Measurements from ENCODE around the gene SSBP3. TPM values are rescaled to one million over a fixed set of nuclear protein-coding genes. Genes with fewer than 3 reads are reported as not detected.

SSBP3 gene
- total RNA-seq, 1 experiment from 2014 or later = 15.0 TPM

- no TSS peak for BruUV-seq (replicated peaks)
- ATAC-seq = peak; percentile 11; the same call in 1 of the 2 replicates
- intact Hi-C loops (cut with micrococcal nuclease) = no loop called here
Observed at GRCh38 chr1:54375712-54376429, 30.3 kb downstream of the SSBP3 start.

GRCh38 chr1:54375298-54375697 is 30.9 kb downstream of the SSBP3 start:
- no peak overlapping the region for H2AFZ ChIP-seq (ENCODE audit: low read length)
- no peaks in the 10 kb centered on the region for H3K36me3 ChIP-seq (ENCODE audit: low read depth, low read length)
- CTCF ChIA-PET = no interaction called here
- H4K20me1 ChIP-seq (ENCODE audit: low read length) = no peaks in the 10 kb centered on the region
- intact Hi-C loops (cut with micrococcal nuclease) = no loop called here
- TF ChIP-seq EZH2 (IDR thresholded peaks at IDR 0.05; ENCODE audit: low read length, unreplicated experiment) = no peak
- no peak for TF ChIP-seq CTCF (conservative IDR thresholded peaks at IDR 0.05; ENCODE audit: low read depth, low read length)
- TF ChIP-seq EZH2phosphoT487 (IDR thresholded peaks at IDR 0.05; ENCODE audit: borderline replicate concordance, low read length) = no peak
- H3K9me3 ChIP-seq (ENCODE audit: low read length) = no peaks in the 10 kb centered on the region
- no peaks in the 10 kb centered on the region for H3K27me3 ChIP-seq (ENCODE audit: low read length)
- BruUV-seq (replicated peaks) = no TSS peak
- no peaks in the 10 kb centered on the region for H3F3A ChIP-seq (ENCODE audit: low read length, unreplicated experiment)
- no peaks in the 10 kb centered on the region for H3K9me2 ChIP-seq (replicated peaks; ENCODE audit: low read length)
- POLR2A ChIA-PET (ENCODE audit: unreplicated experiment) = no interaction called here
- H3K27ac ChIP-seq (ENCODE audit: low read length) = no peak overlapping the region
- DNase-seq = no peak
- no peak overlapping the region for H3K9ac ChIP-seq (ENCODE audit: low read length)
- H3K79me2 ChIP-seq (ENCODE audit: low read length) = no peaks in the 10 kb centered on the region
- no peak overlapping the region for H3K4me3 ChIP-seq (ENCODE audit: low read length)
- H3K4me2 ChIP-seq (ENCODE audit: low read length) = no peak overlapping the region
- H3K4me1 ChIP-seq (ENCODE audit: insufficient read depth, low read length) = peaks cover 10% of the 10 kb centered on the region
- ATAC-seq = no peak

More at GRCh38 chr1:54375712-54376429, 30.3 kb downstream of the SSBP3 start:
- Histone ChIP-seq H3K4me2 (ENCODE audit: low read length) (no peak overlapping the region), H3K79me2 (ENCODE audit: low read length) (no peaks in the 10 kb centered on the region), H3K9me3 (ENCODE audit: low read length) (no peaks in the 10 kb centered on the region), H2AFZ (ENCODE audit: low read length) (no peak overlapping the region), H3K4me3 (ENCODE audit: low read length) (no peak overlapping the region), H3F3A (ENCODE audit: low read length, unreplicated experiment) (no peaks in the 10 kb centered on the region), H3K36me3 (ENCODE audit: low read depth, low read length) (no peaks in the 10 kb centered on the region), H3K27me3 (ENCODE audit: low read length) (no peaks in the 10 kb centered on the region), H3K9ac (ENCODE audit: low read length) (no peak overlapping the region), H4K20me1 (ENCODE audit: low read length) (no peaks in the 10 kb centered on the region), H3K27ac (ENCODE audit: low read length) (no peak overlapping the region), H3K4me1 (ENCODE audit: insufficient read depth, low read length) (peaks cover 10% of the 10 kb centered on the region), H3K9me2 (replicated peaks; ENCODE audit: low read length) (no peaks in the 10 kb centered on the region)
- DNase-seq = no peak
- ChIA-PET CTCF (no interaction called here), POLR2A (ENCODE audit: unreplicated experiment) (no interaction called here)
- TF ChIP-seq EZH2phosphoT487 (IDR thresholded peaks at IDR 0.05; ENCODE audit: borderline replicate concordance, low read length) = no peak

- H3K27me3 ChIP-seq (ENCODE audit: low read length) = no peaks in the 10 kb centered on the region
Observed at GRCh38 chr1:54374766-54375165, 31.4 kb downstream of the SSBP3 start.

More at GRCh38 chr1:54374766-54375165, 31.4 kb downstream of the SSBP3 start:
- intact Hi-C loops (cut with micrococcal nuclease) = no loop called here
- DNase-seq (no peak), ATAC-seq (no peak)
- no peak overlapping the region for H3K4me2 ChIP-seq (ENCODE audit: low read length)
- no peak overlapping the region for H3K9ac ChIP-seq (ENCODE audit: low read length)
- no peaks in the 10 kb centered on the region for H4K20me1 ChIP-seq (ENCODE audit: low read length)
- no peaks in the 10 kb centered on the region for H3F3A ChIP-seq (ENCODE audit: low read length, unreplicated experiment)
- CTCF ChIA-PET = no interaction called here
- TF ChIP-seq EZH2phosphoT487 (IDR thresholded peaks at IDR 0.05; ENCODE audit: borderline replicate concordance, low read length) (no peak), CTCF (conservative IDR thresholded peaks at IDR 0.05; ENCODE audit: low read depth, low read length) (no peak), EZH2 (IDR thresholded peaks at IDR 0.05; ENCODE audit: low read length, unreplicated experiment) (no peak)
- no peak overlapping the region for H3K4me3 ChIP-seq (ENCODE audit: low read length)
- H2AFZ ChIP-seq (ENCODE audit: low read length) = no peak overlapping the region
- H3K9me2 ChIP-seq (replicated peaks; ENCODE audit: low read length) = no peaks in the 10 kb centered on the region
- no TSS peak for BruUV-seq (replicated peaks)
- H3K27ac ChIP-seq (ENCODE audit: low read length) = no peak overlapping the region
- H3K79me2 ChIP-seq (ENCODE audit: low read length) = no peaks in the 10 kb centered on the region
- H3K4me1 ChIP-seq (ENCODE audit: insufficient read depth, low read length) = peaks cover 10% of the 10 kb centered on the region
- no peaks in the 10 kb centered on the region for H3K36me3 ChIP-seq (ENCODE audit: low read depth, low read length)
- H3K9me3 ChIP-seq (ENCODE audit: low read length) = no peaks in the 10 kb centered on the region
- POLR2A ChIA-PET (ENCODE audit: unreplicated experiment) = no interaction called here
